Loucy (cell line): ENCODE results near the gene SERINC1.
A peak's percentile ranks its signal among the peaks of the same experiment; 100 is the strongest.

Source experiments
- H2AFZ ChIP-seq: fragments of 200-600 bp; sonication (generic); 2 replicates; pipeline ENCODE4 v1.6.0; 2016; ENCODE audit warnings: antibody characterized with exemption, mild to moderate bottlenecking, low read length, moderate library complexity
- H3F3A ChIP-seq: fragments of 200-600 bp; 2 replicates; pipeline ENCODE4 v1.6.0; 2016; ENCODE audit warnings: antibody characterized with exemption, low read depth, mild to moderate bottlenecking
- H3K27me3 ChIP-seq: fragments of 200-600 bp; sonication (generic); 2 replicates; pipeline ENCODE4 v1.6.1; 2014; ENCODE audit warnings: low read length, mild to moderate bottlenecking; ENCODE audit not compliant: insufficient read depth, poor library complexity, severe bottlenecking
- H3K36me3 ChIP-seq: fragments of 200-600 bp; sonication (generic); 2 replicates; pipeline ENCODE4 v1.6.1; 2016; ENCODE audit warnings: low read length; ENCODE audit not compliant: insufficient read depth
- H3K4me1 ChIP-seq: fragments of 200-600 bp; sonication (generic); 2 replicates; pipeline ENCODE4 v1.5.1; 2014; ENCODE audit warnings: low read length, mild to moderate bottlenecking; ENCODE audit not compliant: insufficient read depth, poor library complexity, severe bottlenecking
- H3K4me2 ChIP-seq: fragments of 200-600 bp; sonication (generic); 2 replicates; pipeline ENCODE4 v1.6.0; 2014; ENCODE audit warnings: antibody characterized with exemption, low read length, low read depth, mild to moderate bottlenecking; ENCODE audit not compliant: poor library complexity, severe bottlenecking
- H3K4me3 ChIP-seq: fragments of 200-600 bp; sonication (generic); 2 replicates; pipeline ENCODE4 v1.5.1; 2014; ENCODE audit warnings: low read length, mild to moderate bottlenecking, mixed read lengths; ENCODE audit not compliant: poor library complexity, severe bottlenecking
- H3K79me2 ChIP-seq: fragments of 200-600 bp; sonication (generic); 2 replicates; pipeline ENCODE4 v1.6.1; 2014; ENCODE audit warnings: low read length; ENCODE audit not compliant: insufficient read depth
- H3K9ac ChIP-seq: fragments of 200-600 bp; sonication (generic); 2 replicates; pipeline ENCODE4 v1.6.0; 2014; ENCODE audit warnings: mild to moderate bottlenecking, low read depth, low read length, moderate library complexity; ENCODE audit not compliant: poor library complexity, severe bottlenecking
- H3K9me2 ChIP-seq: fragments of 200-600 bp; sonication (generic); replicated peaks from 2 replicates; pipeline ENCODE4 v1.6.1; 2016; ENCODE audit warnings: low read depth, low read length, mixed read lengths
- H3K9me3 ChIP-seq: fragments of 200-600 bp; sonication (generic); 2 replicates; pipeline ENCODE4 v1.6.1; 2014; ENCODE audit warnings: mild to moderate bottlenecking, antibody characterized with exemption, low read length, low read depth; ENCODE audit not compliant: insufficient read depth
- H4K20me1 ChIP-seq: fragments of 200-600 bp; sonication (generic); 2 replicates; pipeline ENCODE4 v1.6.0; 2014; ENCODE audit warnings: antibody characterized with exemption, low read length, mild to moderate bottlenecking; ENCODE audit not compliant: insufficient read depth, poor library complexity, severe bottlenecking
- EZH2phosphoT487 ChIP-seq: fragments of 200-600 bp; IDR thresholded peaks from 2 replicates; pipeline ENCODE4 v1.6.1; 2018; ENCODE audit warnings: antibody characterized with exemption, mild to moderate bottlenecking, moderate library complexity, borderline replicate concordance
- TF ChIP-seq, protein P1 (sequence below): fragments of 200-600 bp; sonication (generic); conservative IDR thresholded peaks from 2 replicates; pipeline ENCODE4 v1.5.1; 2014; ENCODE audit warnings: mild to moderate bottlenecking, antibody characterized with exemption, low read length

SERINC1 gene

GRCh38 chr6:122400462-122401089 is 71.0 kb downstream of the SERINC1 start:
- Histone ChIP-seq H2AFZ (no peak overlapping the region), H3F3A (no peaks in the 10 kb centered on the region), H3K4me1 (peaks cover 55% of the 10 kb centered on the region), H3K36me3 (no peaks in the 10 kb centered on the region), H3K9ac (peak overlapping the region; percentile 94), H3K9me2 (no peaks in the 10 kb centered on the region; the same call in 1 of the 2 replicates), H3K9me3 (no peaks in the 10 kb centered on the region), H4K20me1 (peaks cover 59% of the 10 kb centered on the region), H3K27me3 (no peaks in the 10 kb centered on the region), H3K79me2 (peaks cover 61% of the 10 kb centered on the region), H3K4me3 (peak overlapping the region; percentile 98), H3K4me2 (peak overlapping the region; percentile 80)
- TF ChIP-seq, protein P1, sequence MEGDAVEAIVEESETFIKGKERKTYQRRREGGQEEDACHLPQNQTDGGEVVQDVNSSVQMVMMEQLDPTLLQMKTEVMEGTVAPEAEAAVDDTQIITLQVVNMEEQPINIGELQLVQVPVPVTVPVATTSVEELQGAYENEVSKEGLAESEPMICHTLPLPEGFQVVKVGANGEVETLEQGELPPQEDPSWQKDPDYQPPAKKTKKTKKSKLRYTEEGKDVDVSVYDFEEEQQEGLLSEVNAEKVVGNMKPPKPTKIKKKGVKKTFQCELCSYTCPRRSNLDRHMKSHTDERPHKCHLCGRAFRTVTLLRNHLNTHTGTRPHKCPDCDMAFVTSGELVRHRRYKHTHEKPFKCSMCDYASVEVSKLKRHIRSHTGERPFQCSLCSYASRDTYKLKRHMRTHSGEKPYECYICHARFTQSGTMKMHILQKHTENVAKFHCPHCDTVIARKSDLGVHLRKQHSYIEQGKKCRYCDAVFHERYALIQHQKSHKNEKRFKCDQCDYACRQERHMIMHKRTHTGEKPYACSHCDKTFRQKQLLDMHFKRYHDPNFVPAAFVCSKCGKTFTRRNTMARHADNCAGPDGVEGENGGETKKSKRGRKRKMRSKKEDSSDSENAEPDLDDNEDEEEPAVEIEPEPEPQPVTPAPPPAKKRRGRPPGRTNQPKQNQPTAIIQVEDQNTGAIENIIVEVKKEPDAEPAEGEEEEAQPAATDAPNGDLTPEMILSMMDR = no peak
- TF ChIP-seq EZH2phosphoT487 = no peak

DNA sequence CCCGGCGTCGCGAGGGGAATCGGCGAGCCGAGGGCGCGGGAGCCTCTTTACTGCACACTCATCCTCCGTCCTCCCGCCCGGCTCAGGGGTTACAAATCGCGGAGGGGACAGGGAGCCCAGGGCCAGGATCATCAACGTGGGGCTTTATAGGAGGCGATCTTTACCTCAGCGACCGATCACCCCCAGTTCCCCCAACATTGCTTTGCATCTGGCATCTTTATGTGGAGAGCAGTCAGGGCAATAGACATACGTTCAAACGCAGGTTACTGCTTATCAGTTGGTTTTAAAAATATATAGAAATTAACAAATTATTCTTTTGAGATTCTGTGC is 71.5 kb downstream of the SERINC1 start:
- Histone ChIP-seq H4K20me1 (peaks cover 54% of the 10 kb centered on the region), H3K4me1 (peaks cover 50% of the 10 kb centered on the region), H3K4me3 (peak overlapping the region; percentile 98), H3K4me2 (peak overlapping the region; percentile 80), H3K9me2 (no peaks in the 10 kb centered on the region; the same call in 1 of the 2 replicates), H3K27me3 (no peaks in the 10 kb centered on the region), H3K9me3 (no peaks in the 10 kb centered on the region), H2AFZ (peak overlapping the region; percentile 98), H3K36me3 (no peaks in the 10 kb centered on the region), H3F3A (no peaks in the 10 kb centered on the region), H3K9ac (peak overlapping the region; percentile 94), H3K79me2 (peaks cover 56% of the 10 kb centered on the region)
- TF ChIP-seq EZH2phosphoT487 = no peak
- TF ChIP-seq, protein P1 = no peak

GRCh38 chr6:122399348-122400120 is 72.1 kb downstream of the SERINC1 start, which contains the start of gene HSF2:
HSF2 (plus strand) TSS chr6:122399652; CDS start chr6:122399738, 86 bp downstream.
- Histone ChIP-seq H4K20me1 (peaks cover 49% of the 10 kb centered on the region), H3K79me2 (peaks cover 51% of the 10 kb centered on the region), H3K4me1 (peaks cover 45% of the 10 kb centered on the region), H3K9ac (peak within 1 kb of the TSS; percentile 94), H3F3A (no peaks in the 10 kb centered on the region), H2AFZ (peak within 1 kb of the TSS; percentile 98), H3K9me3 (no peaks in the 10 kb centered on the region), H3K9me2 (no peaks in the 10 kb centered on the region; the same call in 1 of the 2 replicates), H3K27me3 (no peaks in the 10 kb centered on the region), H3K36me3 (no peaks in the 10 kb centered on the region), H3K4me3 (peak within 1 kb of the TSS; percentile 98), H3K4me2 (peak within 1 kb of the TSS; percentile 80)
- TF ChIP-seq, protein P1 = peak; percentile 35; the same call in 1 of the 2 replicates
- TF ChIP-seq EZH2phosphoT487 = no peak
